ENCODE results near the gene FKBP15.

The FKBP15 gene

DNA sequence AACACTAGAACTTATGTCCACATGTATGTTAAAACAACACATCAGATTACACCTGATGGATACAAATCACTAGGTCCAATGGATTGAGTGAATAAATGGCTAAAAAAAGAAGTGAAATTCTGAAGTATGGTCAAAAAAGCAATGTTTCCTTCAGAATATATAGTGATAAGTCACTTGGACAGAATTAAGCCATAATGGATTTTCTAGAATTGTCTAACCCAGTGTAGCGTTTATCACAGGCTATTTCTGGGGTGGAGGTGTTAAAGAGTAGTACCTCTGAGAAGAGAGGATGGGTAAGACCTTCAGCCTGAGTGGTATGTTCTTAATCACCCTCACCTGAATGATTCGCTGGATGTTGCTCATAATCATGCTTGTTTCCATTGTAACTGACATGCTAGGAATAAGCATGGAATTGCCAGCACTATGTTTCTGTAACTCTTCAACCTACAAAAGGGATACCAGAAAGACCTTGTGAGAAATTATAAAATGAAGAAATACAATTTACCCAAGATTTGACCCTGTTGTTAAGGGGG, 37.1 kb downstream of the FKBP15 start:
- DNase-seq (ENCODE audit: low read depth), result no peak

DNA sequence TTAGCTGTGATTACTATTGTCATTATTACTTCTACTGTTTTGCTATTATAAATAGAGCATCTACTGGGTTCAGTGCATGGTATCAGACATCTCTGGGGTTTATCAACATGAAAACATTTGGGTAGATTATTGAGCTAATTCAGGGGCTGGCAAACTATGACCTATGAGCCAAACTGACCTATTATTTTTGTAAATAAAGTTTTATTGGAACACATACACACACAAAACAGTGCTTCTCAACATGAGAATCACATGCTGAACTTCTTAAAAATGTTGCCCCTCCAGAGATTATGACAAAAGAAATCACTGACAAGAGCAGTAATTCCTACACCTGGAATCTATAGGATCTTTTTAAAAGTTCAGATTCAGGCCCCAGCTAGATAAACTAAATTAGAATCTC, 39.9 kb downstream of the FKBP15 start:
- DNase-seq (ENCODE audit: low read depth), result no peak

DNA sequence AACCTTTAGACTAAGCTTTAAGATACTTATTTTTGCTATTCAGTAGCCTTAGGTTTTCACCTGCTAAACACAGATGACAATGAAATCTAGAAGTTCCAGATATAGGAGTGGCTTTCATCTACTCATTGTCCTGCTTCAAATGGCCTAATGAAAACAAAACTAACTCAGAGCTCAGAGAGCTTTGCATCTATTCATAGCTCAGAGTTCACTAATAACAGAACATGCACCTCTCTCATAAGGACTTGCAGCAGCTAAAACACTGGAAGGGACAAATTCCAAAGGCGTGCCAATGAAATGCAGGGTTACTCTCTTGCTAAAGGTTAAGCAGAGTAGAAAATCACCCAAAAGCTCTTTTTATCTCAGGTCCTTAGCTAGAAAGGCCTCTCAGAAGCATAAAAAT, 41.2 kb downstream of the FKBP15 start:
- no peak for DNase-seq (ENCODE audit: low read depth)

DNA sequence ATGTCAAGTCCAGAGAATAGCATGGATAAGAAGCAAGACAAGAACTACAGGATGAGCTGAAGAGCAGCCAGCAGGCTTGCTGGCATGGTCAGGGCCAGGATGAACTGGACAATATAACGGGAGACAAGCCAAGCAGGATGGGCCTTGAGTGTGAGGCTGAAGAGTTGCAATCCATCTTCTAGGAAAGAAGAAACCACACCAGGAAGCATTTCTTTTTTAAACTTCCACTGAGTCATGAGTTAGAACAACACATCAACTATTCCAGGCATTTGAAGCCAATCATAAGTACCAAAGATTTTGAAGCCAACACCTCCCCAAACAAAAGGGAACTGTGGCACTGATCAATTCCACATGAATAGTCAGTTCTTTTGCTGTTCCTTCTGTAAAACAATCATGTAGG, 43.0 kb downstream of the FKBP15 start:
- DNase-seq (ENCODE audit: low read depth), result no peak

DNA sequence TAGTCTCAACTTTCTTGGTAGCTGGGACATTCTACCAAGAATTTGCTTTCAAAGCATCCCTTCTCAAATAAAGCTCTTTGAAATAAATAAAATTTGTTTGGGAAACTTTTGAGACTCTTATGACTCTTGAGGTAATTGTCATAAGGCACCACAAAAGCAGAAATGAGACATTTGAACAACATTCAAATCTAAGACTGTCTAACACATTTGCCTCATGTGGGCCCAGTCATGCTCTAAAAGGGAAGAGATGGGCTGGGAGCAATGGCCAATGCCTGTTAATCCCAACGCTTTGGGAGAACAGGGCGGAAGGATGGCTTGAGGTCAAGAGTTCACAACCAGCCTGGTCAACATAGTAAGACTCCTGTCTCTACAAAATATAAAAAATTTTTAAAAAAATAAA, 43.8 kb downstream of the FKBP15 start:
- DNase-seq (ENCODE audit: low read depth), result no peak

DNA sequence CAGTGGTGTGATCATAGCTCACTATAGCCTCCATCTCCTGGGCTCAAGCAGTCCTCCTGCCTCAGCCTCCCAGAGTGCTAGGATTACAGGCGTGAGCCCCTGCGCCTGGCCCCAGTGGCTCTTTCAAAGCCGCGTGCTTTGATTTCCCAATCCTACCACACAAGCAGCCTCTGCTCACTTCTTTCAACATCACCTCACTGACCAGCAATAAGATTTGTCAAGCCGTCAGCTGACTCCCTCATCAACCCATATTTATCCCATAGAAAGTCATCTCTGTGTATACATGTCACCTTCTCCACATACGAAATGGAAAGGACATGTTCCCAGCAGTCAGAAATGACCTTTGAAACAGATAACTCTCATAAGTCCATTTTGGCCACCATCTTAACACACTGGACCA, 44.3 kb downstream of the FKBP15 start:
- no peak for DNase-seq (ENCODE audit: low read depth)

DNA sequence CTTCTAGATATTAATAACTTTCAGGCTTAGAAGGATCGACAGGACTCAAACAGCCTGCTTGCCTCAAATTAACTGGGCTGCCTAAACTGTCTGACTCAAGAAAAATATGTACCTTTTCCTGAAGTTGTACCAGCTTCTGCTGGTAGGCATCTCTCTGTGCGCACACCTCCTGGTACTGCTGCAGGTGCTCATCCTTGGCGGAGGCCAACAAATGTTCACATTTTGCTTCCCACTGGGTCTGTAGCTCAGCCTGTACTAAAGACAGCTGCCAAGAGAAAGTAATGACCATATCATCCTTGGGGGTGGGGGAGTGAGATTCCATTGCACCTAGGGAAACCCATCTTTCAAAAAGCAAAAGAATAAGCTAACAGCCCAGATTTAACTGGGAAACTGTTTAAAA, 47.7 kb downstream of the FKBP15 start:
- no peak for DNase-seq (ENCODE audit: low read depth)

DNA sequence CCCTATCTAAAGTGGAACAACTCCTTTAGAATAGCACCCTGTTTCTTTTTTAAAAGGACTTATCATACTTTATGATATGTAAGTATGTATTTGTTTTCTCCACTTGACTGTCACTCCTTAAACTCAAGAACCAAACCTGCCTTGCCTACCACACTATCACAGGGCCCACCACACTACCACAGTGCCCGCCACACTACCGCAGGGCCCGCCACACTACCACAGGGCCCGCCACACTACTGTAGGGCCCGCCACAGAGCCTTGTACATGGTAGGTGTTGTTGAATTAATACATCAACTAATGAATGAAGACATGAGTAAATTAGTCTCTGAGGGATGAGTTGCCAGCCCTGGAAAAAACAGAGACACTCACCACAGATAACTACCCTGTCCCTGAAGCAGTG, 52.3 kb downstream of the FKBP15 start:
- DNase-seq (ENCODE audit: low read depth), result no peak

DNA sequence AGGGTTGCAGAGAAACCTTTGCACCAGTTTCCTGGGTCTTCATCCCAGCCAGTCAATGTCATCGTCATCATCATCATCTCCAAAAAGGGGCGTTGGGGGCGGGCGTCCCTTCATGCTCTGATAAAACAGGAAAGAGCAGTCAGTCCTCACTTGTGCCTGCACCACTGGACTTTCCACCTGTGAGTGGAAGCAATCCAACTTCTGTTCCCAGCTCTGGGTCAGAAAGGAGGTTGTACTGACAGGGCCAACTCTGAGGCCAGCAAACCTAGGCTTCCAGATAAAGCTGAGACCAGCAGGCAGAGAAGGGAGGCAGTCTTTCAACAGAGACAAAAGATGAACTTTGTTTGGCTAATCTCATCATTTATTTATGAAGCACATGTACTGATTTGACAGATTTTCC, 55.0 kb downstream of the FKBP15 start:
- DNase-seq (ENCODE audit: low read depth), result no peak

DNA sequence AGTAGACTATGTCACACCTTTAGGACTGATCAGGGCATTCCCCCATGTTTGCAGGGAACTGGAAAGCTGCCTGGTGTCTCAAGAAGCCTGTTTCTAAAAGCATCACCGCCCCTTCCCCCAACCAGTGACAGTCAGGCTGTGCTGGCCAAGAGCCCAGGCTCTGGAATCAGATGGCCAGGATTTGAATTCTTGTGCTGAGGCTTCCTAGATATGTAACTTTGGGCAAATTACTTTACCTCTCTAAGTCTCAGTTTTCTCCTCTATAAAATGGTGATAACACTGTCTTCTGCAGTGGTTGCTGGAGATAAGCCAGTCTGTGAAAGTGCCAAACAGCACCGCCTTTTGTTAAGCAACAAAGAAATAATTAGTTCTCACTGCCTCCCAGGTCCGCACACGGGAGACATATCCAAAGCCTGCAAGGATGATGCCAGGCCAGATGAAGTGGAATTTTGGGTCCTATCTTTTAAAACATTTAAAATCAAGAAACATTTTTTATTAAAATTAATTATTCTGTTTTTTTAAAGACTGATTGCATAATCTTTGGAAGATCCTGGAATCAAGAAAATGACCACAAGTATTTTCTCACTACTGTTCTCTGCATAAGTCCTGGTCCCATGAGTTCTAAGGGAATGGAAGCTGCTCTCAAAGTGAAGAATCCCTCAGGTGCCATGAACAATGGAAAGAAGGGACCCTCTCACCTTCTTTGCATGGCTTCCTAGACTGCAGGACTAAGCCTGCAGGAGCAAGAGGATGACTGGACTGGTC, 56.4 kb downstream of the FKBP15 start:
- DNase-seq (ENCODE audit: low read depth), result no peak

DNA sequence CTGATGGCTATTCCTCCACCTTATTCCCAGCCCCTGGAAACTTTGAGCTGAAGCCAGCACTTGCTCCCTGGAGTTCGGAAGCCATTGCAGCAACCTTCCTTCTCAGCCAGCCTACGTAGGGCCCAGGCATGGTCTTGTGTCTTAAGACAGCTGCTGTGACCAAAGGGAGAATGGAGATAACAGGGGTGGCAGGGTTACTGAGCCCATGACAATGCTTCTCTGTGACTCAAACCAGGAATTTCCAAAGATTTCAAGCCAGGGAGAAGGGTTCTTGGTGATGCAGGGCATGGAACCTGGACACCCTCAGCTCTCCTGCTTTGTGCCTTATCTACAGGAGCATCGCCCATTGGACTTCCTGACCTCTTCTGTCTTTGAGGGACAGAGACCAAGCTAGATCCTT, 58.1 kb downstream of the FKBP15 start:
- DNase-seq (ENCODE audit: low read depth), result no peak

DNA sequence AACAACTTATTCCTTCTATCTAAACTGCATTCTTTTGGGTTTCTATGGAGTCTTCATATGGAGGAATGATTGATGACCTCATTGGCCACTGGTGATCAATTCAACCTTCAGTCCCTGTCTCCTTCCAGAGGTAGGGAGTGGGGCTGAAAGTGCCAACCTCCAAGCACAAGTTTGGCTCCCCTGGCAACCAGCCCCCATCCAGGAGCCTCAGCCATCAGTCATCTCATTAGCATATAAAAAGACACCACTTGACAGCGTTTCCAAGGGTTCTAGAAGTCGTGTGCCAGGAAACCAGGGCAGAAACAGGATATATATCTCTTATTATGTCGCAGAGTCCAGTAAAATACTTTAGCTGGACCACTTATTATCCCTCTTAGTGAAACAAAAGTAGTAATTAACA, 60.5 kb downstream of the FKBP15 start:
- no peak for DNase-seq (ENCODE audit: low read depth)

DNA sequence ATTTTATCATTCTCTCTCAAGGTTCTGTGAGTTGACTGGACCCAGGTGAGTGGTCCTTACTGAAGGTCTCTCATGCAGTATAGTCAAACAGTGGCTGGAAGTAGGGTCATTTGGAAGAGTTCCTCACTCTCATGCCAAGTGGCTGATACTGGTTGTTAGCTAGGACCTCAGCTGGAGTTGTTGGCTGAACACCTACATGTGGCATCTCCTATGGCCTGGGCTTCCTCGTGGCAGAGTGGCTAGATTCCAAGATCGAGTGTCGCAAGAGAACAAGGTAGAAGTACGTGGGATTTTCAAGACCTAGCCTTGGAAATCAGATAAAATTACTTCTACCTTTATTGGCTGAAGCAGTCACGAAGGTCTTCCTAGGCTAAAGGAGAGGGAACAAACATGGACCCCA, 62.6 kb downstream of the FKBP15 start:
- DNase-seq (ENCODE audit: low read depth), result no peak

DNA sequence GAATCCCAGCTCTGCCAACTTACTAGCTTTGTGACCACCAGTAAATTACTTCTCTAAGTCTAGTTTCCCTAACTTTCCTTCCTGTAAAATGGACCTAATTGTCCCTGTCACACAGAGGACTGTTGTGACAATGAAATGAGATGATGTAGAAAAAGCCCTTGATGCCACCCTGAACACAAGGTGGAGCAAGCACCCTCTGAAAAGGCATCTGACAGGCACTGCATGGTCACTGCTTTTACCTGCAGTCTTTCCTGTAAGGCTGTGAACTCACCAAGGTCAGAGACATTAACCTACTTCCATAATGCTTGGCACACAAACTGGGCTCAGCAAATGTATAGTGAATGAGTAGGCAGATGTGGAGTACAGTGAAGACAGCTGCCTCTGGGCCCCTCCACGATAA, 64.2 kb downstream of the FKBP15 start:
- no peak for DNase-seq (ENCODE audit: low read depth)

DNA sequence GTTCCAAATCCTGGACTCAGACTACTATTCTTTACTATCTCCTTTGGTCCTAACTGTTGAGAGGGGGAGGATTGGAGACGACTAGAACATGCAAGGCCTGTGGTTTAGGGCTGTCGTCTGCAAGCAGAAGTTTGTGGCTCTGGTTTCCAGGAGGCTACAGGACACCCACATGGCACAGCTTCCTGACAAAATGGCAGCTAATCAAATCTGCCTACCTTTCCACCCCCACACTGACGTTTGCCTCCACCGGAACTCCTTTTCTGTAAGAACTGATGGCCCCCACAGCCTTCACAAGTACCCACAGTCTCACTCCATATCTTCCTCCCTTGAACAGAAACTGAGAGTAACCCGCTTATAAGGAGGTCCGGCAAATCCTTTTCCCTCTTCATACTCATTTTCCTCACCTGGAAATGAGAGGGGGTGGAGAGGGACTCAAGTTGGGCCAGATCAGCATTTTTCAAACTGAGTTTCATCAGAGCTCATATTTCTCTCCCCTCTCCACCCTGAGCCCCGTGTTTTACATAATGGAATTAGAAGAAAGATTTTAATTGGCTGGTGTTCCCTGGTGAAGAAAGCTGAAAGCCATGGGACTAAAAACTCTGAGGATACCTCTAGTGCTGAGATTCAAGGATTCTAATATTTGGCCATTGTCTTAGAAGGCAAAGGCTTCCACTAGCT, 65.0 kb downstream of the FKBP15 start:
- no peak for DNase-seq (ENCODE audit: low read depth)

DNA sequence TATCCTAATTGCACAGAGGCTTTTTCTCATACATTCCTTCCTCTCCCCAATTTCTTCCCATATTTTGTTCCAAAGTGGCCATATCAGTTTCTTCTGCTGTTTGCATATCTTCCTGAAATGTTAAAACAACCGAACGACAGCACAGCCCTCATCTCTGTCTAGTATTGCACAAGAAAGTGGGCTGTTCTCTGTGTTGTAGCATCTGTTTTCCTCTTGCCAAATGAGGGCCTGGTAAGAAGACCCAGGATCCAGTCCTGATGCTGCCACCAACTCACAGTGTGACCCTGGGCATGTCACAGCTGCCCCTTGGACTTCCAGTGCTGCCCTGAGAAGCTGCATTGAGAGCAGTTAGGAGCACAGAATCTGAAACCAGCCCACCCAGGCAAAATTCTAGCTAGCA, 66.1 kb downstream of the FKBP15 start:
- DNase-seq (ENCODE audit: low read depth), result no peak

DNA sequence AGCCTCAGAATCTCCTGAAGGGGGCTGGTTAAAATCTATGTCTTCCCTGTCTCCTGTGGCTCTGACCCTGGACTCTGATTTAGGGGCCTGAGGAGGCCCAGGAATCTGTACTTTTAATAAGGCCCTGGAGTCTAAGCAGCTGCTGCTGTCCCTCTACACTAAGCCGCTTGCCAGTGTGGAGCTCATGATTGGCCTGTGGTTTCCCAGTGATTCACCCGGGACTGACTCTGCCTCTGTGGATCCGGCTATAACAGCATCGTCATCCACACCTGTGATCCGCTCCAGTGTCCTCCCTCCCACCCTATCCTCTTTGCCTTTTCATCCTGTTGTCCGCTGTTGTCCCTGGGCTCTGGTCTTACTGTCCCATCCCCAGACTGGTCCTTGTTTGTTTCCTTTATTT, 66.6 kb downstream of the FKBP15 start:
- DNase-seq (ENCODE audit: low read depth), result no peak

DNA sequence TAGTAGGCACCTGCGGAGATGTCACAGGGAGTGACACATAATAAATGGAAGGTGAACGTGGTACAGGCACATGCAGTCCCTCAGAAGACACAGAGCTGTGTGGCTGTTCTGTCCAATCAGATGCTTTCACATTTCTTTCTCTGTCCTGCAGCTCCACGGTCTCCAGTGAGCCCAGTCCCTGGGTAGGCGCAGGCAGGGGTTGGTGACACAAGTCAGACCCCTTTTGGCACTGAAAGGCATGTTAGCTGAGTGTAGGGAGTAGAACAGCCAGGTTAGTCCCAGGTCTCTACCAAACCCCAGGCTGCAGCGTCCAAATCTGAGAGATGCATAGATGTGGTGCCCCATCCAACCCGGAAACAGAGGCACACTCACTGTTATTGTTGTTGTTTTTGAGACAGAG, 67.5 kb downstream of the FKBP15 start:
- DNase-seq (ENCODE audit: low read depth), result no peak

DNA sequence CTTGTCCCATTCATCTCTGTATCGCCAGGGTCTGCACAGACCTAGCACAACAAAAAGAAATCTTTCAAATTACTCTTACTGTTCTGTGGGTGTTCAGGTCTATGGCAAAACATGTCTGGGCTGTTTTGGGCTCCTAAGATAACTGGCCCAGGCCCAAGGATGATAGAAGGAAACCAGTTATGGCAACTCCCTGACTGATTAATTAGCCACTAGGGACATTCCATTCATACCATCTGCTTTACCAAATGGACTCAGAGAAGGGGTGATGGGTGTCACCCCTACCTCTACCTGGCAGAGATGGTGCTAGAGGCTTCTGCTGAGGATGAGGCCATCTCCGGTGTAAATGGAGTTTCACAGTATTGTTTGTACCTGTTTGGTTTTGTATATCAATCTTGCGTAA, 68.4 kb downstream of the FKBP15 start:
- no peak for DNase-seq (ENCODE audit: low read depth)

DNA sequence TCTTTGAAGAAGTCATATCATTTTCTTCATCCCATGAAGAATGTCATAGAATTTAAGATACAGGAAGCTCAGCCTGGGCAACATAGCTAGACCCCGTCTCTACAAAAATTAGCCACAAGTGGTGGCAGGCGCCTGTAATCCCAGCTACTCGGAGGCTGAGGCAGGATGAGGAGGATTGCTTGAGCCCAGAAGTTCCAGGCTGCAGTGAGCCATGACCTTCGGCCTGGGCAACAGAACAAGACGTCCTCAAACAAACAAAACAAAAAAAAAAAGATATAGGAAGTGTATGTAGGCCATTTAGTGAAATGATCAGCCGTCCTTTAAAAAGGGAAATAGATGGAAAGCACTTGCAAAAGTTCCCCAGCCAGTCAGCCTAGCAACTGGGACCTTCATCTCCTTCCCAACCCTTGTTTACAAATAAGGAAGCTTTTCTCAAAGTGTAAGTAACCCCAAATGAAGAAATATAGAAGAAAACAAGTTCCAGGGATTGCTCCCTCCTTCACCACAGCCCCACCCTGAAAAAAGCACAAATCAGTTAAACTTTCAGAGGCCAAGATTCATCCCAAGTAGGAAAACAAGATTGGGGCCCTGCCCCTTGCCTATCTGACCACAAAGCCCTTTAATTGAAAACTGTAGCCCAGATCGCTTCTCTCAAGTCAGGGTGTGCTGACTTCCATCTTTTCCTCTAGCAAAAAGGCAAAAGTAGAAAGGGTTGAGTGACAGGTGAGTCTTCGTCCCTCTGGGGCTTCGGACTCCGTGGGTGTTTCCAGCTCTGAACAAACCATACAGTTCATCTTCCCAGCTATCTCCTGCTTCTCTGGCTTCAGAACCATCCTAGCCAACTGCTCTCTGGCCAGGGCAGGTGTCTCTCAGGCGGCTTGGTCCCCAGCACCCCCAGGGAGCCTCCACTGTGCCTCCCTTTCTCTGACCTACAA, 69.1 kb downstream of the FKBP15 start:
- DNase-seq (ENCODE audit: low read depth), result no peak

DNA sequence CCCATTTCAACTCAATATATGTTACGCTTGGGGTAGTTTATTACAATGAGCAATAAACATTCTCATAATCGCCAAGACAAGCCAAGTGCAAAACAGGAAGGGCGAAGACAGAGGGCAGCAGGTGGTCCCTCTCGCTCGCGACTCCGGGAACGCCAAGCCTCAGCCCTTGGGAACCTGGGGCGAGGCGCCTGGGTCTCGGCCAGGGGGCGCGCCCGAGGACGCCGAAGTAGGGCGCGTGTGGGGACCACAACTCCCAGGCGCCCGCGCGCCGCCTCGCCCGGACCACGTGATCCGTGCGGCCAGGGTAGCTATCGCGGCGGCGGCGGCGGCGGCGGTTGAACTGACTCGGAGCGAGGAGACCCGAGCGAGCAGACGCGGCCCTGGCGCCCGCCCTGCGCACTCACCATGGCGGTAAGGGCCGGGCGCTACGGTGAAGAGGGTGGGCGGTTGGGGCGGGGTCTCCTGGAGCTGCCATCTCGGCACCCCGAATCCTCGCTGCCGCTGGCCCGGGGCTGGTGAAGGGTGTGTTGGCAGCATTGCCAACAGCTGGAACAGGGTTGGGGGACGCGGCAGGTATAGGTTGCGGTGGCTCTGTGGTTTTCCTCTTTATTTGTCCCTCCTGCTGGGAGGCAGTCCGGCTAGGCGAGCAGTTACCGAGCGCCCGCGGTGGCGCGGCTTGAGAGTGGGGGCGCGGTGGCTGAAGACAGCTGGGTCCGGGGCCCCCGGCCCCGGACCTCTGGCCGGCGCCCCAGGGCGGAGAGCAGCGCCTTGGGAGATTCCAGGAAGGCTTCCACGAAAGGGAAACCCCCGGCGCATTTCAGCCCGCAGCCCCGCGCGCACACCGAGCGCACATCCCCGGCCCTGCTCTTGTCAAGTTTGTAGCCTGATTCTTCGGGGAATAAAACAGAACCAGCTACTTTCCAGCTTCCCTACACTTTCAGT, 70.1 kb downstream of the FKBP15 start, which contains the start of gene SLC31A2:
Gene SLC31A2, plus strand, starts transcription at position 338 of the 942 bp plus-strand sequence. Its CDS starts 68 bp downstream, at position 406.
- peak; percentile 84 for DNase-seq (ENCODE audit: low read depth)
